Transverse colon (tissue), 4 donors: ENCODE measurements around the gene ZNF641. TPM values are rescaled to one million over a fixed set of nuclear protein-coding genes. Genes with fewer than 3 reads are reported as not detected.

ENCODE experiments used
- DNase-seq: peaks from one replicate; pipeline ENCODE4 v3.0.0-alpha.2; 2019
- H3K27ac ChIP-seq, 4 donors: fragments of 200-600 bp; sonication (generic); 2 replicates each; pipeline ENCODE4 v1.5.1; 2016 to 2018; ENCODE audit warnings: inconsistent platforms in 4 of 4
- H3K27me3 ChIP-seq: fragments of 200-600 bp; sonication (generic); 2 replicates; pipeline ENCODE4 v1.5.1; 2017; ENCODE audit warnings: inconsistent platforms
- H3K36me3 ChIP-seq, 4 donors: fragments of 200-600 bp; sonication (generic); 2 replicates each; pipeline ENCODE4 v1.5.1; 2017 to 2019; ENCODE audit warnings: inconsistent platforms in 4 of 4
- H3K4me1 ChIP-seq, 4 donors: fragments of 200-600 bp; sonication (generic); 2 replicates each; pipeline ENCODE4 v1.5.1; 2017 to 2020; ENCODE audit warnings: inconsistent platforms in 4 of 4
- H3K4me3 ChIP-seq, 4 donors: fragments of 200-600 bp; sonication (generic); 1 replicate in 1 of 4; 2 replicates in 3 of 4; pipeline versions ENCODE4 v1.5.1 to v1.6.1; 2017 to 2019; ENCODE audit warnings: inconsistent platforms in 4 of 4
- H3K9me3 ChIP-seq, 2 donors: fragments of 200-600 bp; sonication (generic); 2 replicates each; pipeline ENCODE4 v1.5.1; 2017 to 2019; ENCODE audit warnings: inconsistent platforms in 2 of 2
- CTCF ChIP-seq, 5 experiments: fragments of 200-600 bp in 3 of 5; fragments of 450-650 bp in 2 of 5; sonication (generic) in 3 of 5; IDR thresholded peaks; 1 replicate in 2 of 5; 2 replicates in 3 of 5; pipeline ENCODE4 v1.5.1; 2016 to 2017; ENCODE audit warnings: antibody characterized with exemption in 5 of 5, inconsistent platforms in 3 of 5, mild to moderate bottlenecking in 2 of 5, moderate library complexity in 1 of 5
- EP300 ChIP-seq: sonication (generic); formaldehyde crosslinking; IDR thresholded peaks from one replicate; pipeline ENCODE4 v1.6.1; 2017; ENCODE audit warnings: antibody characterized with exemption, low read depth
- POLR2A ChIP-seq: fragments of 450-650 bp; IDR thresholded peaks from one replicate; pipeline ENCODE4 v1.6.1; 2016; ENCODE audit warnings: antibody characterized with exemption, mild to moderate bottlenecking, moderate library complexity
- POLR2AphosphoS5 ChIP-seq, 3 donors: sonication (generic); formaldehyde crosslinking; IDR thresholded peaks; one replicate each; pipeline ENCODE4 v1.6.1; 2016; ENCODE audit warnings: antibody characterized with exemption in 3 of 3
- WGBS, 2 donors: methylation state at CpG; one replicate each; pipeline ENCODE4 v1.1.5; 2018; ENCODE audit warnings: low coverage in 1 of 2; 5-methylcytosine and 5-hydroxymethylcytosine counted together
- in situ Hi-C, 4 donors: fragments of 200-750 bp; cut with MboI; loops; one replicate each; pipeline versions ENCODE4 v1.15.0 to v1.15.1; 2017; ENCODE audit warnings: low sequenced_read_pairs in 3 of 4, low pct_ligation_motif_present in 1 of 4, low pct_unique_long_range_greater_than_20kb in 1 of 4
- intact Hi-C: fragments of 100-400 bp; cut with DNase I; formaldehyde crosslinking; loops from one replicate; pipeline ENCODE4 v1.15.1; 2023; ENCODE audit warnings: low total_unique reads
- total RNA-seq, 4 donors: library from RNA; depleted of rRNA; stranded (reverse); fragments of >200 nt; gene quantifications; one replicate each; pipeline ENCODE4 v1.1.0, GENCODE V29; 2016

The ZNF641 gene
- total RNA-seq, 4 donors from 2014 or later: 11.5 to 27.7 (median 15.2) TPM

GRCh38 chr12:48380596-48380995, 29.9 kb upstream of the ZNF641 start:
- no peaks in the 10 kb centered on the region for H3K9me3 ChIP-seq
- intact Hi-C loops: no loop called here
- TF ChIP-seq POLR2AphosphoS5 (IDR thresholded peaks at IDR 0.05) (no peak), CTCF (IDR thresholded peaks at IDR 0.05) (no peak), POLR2A (no peak), EP300 (no peak)
- no peak overlapping the region for H3K4me3 ChIP-seq
- no peak for DNase-seq
- H3K27me3 ChIP-seq: no peaks in the 10 kb centered on the region
- H3K4me1 ChIP-seq: no peaks in the 10 kb centered on the region
- in situ Hi-C loops: no loop called here
- no peak overlapping the region for H3K27ac ChIP-seq
- no peaks in the 10 kb centered on the region for H3K36me3 ChIP-seq
- 75 to 85% methylated on average over 1 of the region's 1 CpG for WGBS, 2 donors

GRCh38 chr12:48379794-48380193, 29.1 kb upstream of the ZNF641 start:
- no peaks in the 10 kb centered on the region for H3K27me3 ChIP-seq
- intact Hi-C loops (no loop called here), in situ Hi-C loops (no loop called here)
- H3K36me3 ChIP-seq: no peaks in the 10 kb centered on the region
- H3K27ac ChIP-seq: no peak overlapping the region
- 40 to 68% methylated on average over 4 of the region's 4 CpGs for WGBS, 2 donors
- TF ChIP-seq POLR2A (no peak), CTCF (IDR thresholded peaks at IDR 0.05) (no peak), POLR2AphosphoS5 (IDR thresholded peaks at IDR 0.05) (no peak)
- no peaks in the 10 kb centered on the region for H3K4me1 ChIP-seq
- H3K4me3 ChIP-seq: no peak overlapping the region
- no peak for DNase-seq
- no peaks in the 10 kb centered on the region for H3K9me3 ChIP-seq

- Histone ChIP-seq H3K27ac (no peak overlapping the region), H3K9me3 (no peaks in the 10 kb centered on the region), H3K27me3 (no peaks in the 10 kb centered on the region), H3K4me3 (no peak overlapping the region), H3K4me1 (no peaks in the 10 kb centered on the region), H3K36me3 (no peaks in the 10 kb centered on the region)
- DNase-seq: no peak
- intact Hi-C loops: no loop called here
- TF ChIP-seq CTCF (IDR thresholded peaks at IDR 0.05): no peak
- TF ChIP-seq POLR2A: no peak
- TF ChIP-seq POLR2AphosphoS5 (IDR thresholded peaks at IDR 0.05): no peak
- TF ChIP-seq EP300: no peak
- in situ Hi-C loops: no loop called here
- 50 to 56% methylated on average over 2 of the region's 2 CpGs for WGBS, 2 donors
These were observed 26.9 kb upstream of the ZNF641 start for GRCh38 chr12:48377646-48378045.

- H3K36me3 ChIP-seq: no peaks in the 10 kb centered on the region
- TF ChIP-seq POLR2AphosphoS5 (IDR thresholded peaks at IDR 0.05) (no peak), CTCF (IDR thresholded peaks at IDR 0.05) (no peak)
- H3K4me3 ChIP-seq: no peak overlapping the region
- H3K4me1 ChIP-seq: no peaks in the 10 kb centered on the region
- no peaks in the 10 kb centered on the region for H3K27me3 ChIP-seq
- in situ Hi-C loops (no loop called here), intact Hi-C loops (no loop called here)
- no peak for DNase-seq
- H3K27ac ChIP-seq: no peak overlapping the region
- H3K9me3 ChIP-seq: no peaks in the 10 kb centered on the region
These were observed 23.4 kb upstream of the ZNF641 start for GRCh38 chr12:48374164-48374563.
